GM12872 (cell line): ENCODE data around the gene RAMP1.

ENCODE experiments used
- CTCF ChIP-seq: IDR thresholded peaks from 3 replicates; pipeline ENCODE4 v1.5.1; 2011; ENCODE audit warnings: low read depth, mild to moderate bottlenecking, low read length, moderate library complexity; ENCODE audit not compliant: insufficient read depth

The RAMP1 gene

GRCh38 chr2:237951878-237952277 is 92.5 kb downstream of the RAMP1 start:
- no peak for TF ChIP-seq CTCF

DNA sequence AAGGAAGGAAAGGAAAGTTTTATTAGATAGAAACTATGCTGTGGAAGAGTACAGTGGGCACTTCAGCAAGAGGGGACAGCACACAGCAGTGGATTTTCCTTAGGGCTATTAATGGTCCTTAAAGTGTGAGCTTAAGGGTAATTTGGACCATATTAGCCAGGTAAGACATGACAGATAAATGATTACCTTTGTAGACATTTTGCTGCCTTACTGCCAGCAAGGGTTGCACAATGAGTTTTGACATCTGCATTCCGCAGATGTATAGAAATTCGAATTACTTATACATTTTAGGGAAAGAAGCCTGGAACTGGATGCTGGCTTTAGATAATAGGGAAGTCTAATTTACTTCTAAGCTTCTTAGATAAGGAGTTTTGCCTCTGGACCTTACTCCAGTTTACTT is 93.4 kb downstream of the RAMP1 start:
- TF ChIP-seq CTCF = no peak

- TF ChIP-seq CTCF = no peak
Measured at GRCh38 chr2:237955640-237956401, 96.4 kb downstream of the RAMP1 start.

GRCh38 chr2:237956402-237956736 is 96.9 kb downstream of the RAMP1 start:
- no peak for TF ChIP-seq CTCF

DNA sequence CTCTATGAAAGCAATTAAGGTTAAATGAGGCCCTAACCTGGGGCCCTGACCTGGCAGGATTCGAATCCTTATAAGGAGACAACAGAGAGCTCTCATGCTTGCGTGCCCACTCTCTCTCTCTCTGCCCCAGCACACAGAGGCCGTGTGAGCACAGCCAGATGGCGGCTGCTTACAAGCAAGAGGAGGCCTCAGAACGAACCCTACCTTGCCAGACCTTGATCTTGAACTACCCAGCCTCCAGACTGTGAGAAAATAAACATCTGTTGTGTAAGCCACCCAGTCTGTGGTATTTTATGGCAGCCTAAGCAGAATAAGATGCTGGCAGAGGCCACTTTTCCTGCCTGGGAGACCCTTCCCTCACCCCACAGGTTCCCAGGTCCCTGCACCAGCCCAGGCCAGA is 102.2 kb downstream of the RAMP1 start:
- no peak for TF ChIP-seq CTCF
